K562 (cell line): Measurements from ENCODE around the gene ANTXRL. TPM values are rescaled to one million over a fixed set of nuclear protein-coding genes. Genes with fewer than 3 reads are reported as not detected.
"Not testable (repeated sequence)": the region's sequence is repeated elsewhere in the genome, so short reads cannot be mapped to it uniquely, and the experiment has no call there.

ENCODE experiments used
- ATAC-seq: fragments of 200-7000 bp; cut with Tn5 transposase; 3 replicates; pipeline ENCODE4 v1.9.1; 2020; ENCODE audit warnings: moderate library complexity
- BruUV-seq: library from RNA; stranded (reverse); fragments of 400-500 nt; replicated peaks from 2 replicates; lab custom pipeline; 2021; lab: Mats Ljungman, UMichigan
- CTCF ChIA-PET: fragments of 300-600 bp; formaldehyde crosslinking; extraction: SDS; loops from one replicate; lab custom pipeline; 2021; ENCODE audit warnings: low intra/inter-chr PET ratio; lab: Yijun Ruan, JAX
- POLR2A ChIA-PET: fragments of 300-600, 350-650 bp; sonication (Branson Sonifier 250); formaldehyde crosslinking; extraction: SDS; loops from one replicate; lab custom pipeline; 2021; ENCODE audit warnings: antibody characterized with exemption, inconsistent platforms; lab: Yijun Ruan, JAX
- DNase-seq, 4 experiments: peaks; one replicate each; pipeline versions ENCODE4 v3.0.0 to v3.0.0-alpha.2; 2011 to 2018; ENCODE audit warnings: low spot score in 3 of 4, mixed read lengths in 3 of 4; ENCODE audit errors: extremely low read depth in 1 of 4
- FAIRE-seq: peaks from 2 replicates; lab custom pipeline; 2011; peaks lifted over from hg19 to GRCh38; lab: Jason Lieb, UNC
- H2AFZ ChIP-seq: 2 replicates; pipeline ENCODE4 v1.6.0; 2011; ENCODE audit warnings: low read depth, low read length, control low read depth, inconsistent platforms
- H3K27ac ChIP-seq: fragments of 200-600 bp; 3 replicates; pipeline ENCODE4 v1.8.0; 2011; ENCODE audit warnings: low read depth, mild to moderate bottlenecking, control low read depth, inconsistent platforms, low read length, moderate library complexity, mixed read lengths; ENCODE audit errors: extremely low read depth
- H3K27me3 ChIP-seq, 2 experiments: fragments of 300-600 bp in 1 of 2; 2 replicates in 1 of 2; 3 replicates in 1 of 2; pipeline versions ENCODE4 v1.6.0 to v1.8.0; 2011; ENCODE audit warnings: inconsistent platforms in 2 of 2, low read length in 2 of 2, mild to moderate bottlenecking in 1 of 2, mixed read lengths in 1 of 2, moderate library complexity in 1 of 2; ENCODE audit not compliant: control insufficient read depth in 2 of 2, insufficient read depth in 2 of 2
- H3K36me3 ChIP-seq: fragments of 300-600 bp; 3 replicates; pipeline ENCODE4 v1.8.0; 2011; ENCODE audit warnings: mild to moderate bottlenecking, low read length, inconsistent platforms; ENCODE audit not compliant: control insufficient read depth, insufficient read depth
- H3K4me1 ChIP-seq, 2 experiments: fragments of 200-600 bp in 1 of 2; replicated peaks in 1 of 2; 2 replicates in 1 of 2; 3 replicates in 1 of 2; pipeline versions ENCODE4 v1.5.1 to v1.8.0; 2011; ENCODE audit warnings: inconsistent platforms in 2 of 2, low read length in 2 of 2, mild to moderate bottlenecking in 1 of 2, mixed read lengths in 1 of 2, moderate library complexity in 1 of 2; ENCODE audit not compliant: control insufficient read depth in 2 of 2, insufficient read depth in 2 of 2
- H3K4me2 ChIP-seq: 2 replicates; pipeline ENCODE4 v1.6.1; 2011; ENCODE audit warnings: low read length, control low read depth, inconsistent platforms, mixed read lengths; ENCODE audit not compliant: insufficient read depth
- H3K4me3 ChIP-seq: fragments of 200-600 bp; sonication (generic), shearing (Covaris generic); 2 replicates; pipeline ENCODE4 v1.5.1; 2016; ENCODE audit warnings: control low read depth, inconsistent platforms
- H3K79me2 ChIP-seq: fragments of 200-600 bp; 3 replicates; pipeline ENCODE4 v1.8.0; 2011; ENCODE audit warnings: low read length, inconsistent platforms; ENCODE audit not compliant: control insufficient read depth, insufficient read depth
- H3K9ac ChIP-seq, 2 experiments: 2 replicates each; pipeline versions ENCODE4 v1.6.0 to v1.6.1; 2011; ENCODE audit warnings: low read depth in 2 of 2, low read length in 2 of 2, control low read depth in 1 of 2, inconsistent platforms in 1 of 2, mild to moderate bottlenecking in 1 of 2, mixed read lengths in 1 of 2; ENCODE audit not compliant: insufficient read depth in 1 of 2
- H3K9me1 ChIP-seq: one replicate; pipeline ENCODE4 v1.6.0; 2011; ENCODE audit warnings: inconsistent platforms, mild to moderate bottlenecking, low read length, moderate library complexity; ENCODE audit not compliant: control insufficient read depth, insufficient read depth
- H3K9me3 ChIP-seq: replicated peaks from 2 replicates; pipeline ENCODE4 v1.5.1; 2011; ENCODE audit warnings: low read depth, low read length, inconsistent platforms; ENCODE audit not compliant: control insufficient read depth, insufficient read depth
- H4K20me1 ChIP-seq: replicated peaks from 2 replicates; pipeline ENCODE4 v1.6.1; 2011; ENCODE audit warnings: low read length, inconsistent platforms, mixed read lengths; ENCODE audit not compliant: control insufficient read depth, insufficient read depth
- DIDO1 ChIP-seq: fragments of 450-650 bp; IDR thresholded peaks from 2 replicates; pipeline ENCODE4 v1.6.1; 2016; ENCODE audit warnings: low read depth, missing biosample characterization, missing genetic modification characterization
- PATZ1 ChIP-seq: fragments of 250-450 bp; sonication (Bioruptor Pico); IDR thresholded peaks from 2 replicates; pipeline ENCODE4 v1.5.0; 2020; ENCODE audit warnings: mild to moderate bottlenecking, borderline replicate concordance
- TAF7 ChIP-seq: fragments of 450-650 bp; IDR thresholded peaks from 2 replicates; pipeline ENCODE4 v1.6.1; 2016; ENCODE audit warnings: missing genetic modification characterization, missing compliant biosample characterization
- WGBS: fragments of 100-300 bp; shearing (Covaris generic); methylation state at CpG from one replicate; pipeline ENCODE4 v1.1.6; 2016; ENCODE audit warnings: low coverage, mixed read lengths; ENCODE audit not compliant: insufficient coverage; ENCODE audit errors: missing lambda C conversion rate; 5-methylcytosine and 5-hydroxymethylcytosine counted together
- in situ Hi-C: fragments of 300-500 bp; cut with MboI; formaldehyde crosslinking; loops from 4 replicates; pipeline ENCODE4 v1.15.0; 2018; ENCODE audit warnings: inconsistent platforms, mixed read lengths
- intact Hi-C: fragments of 100-400 bp; cut with micrococcal nuclease; formaldehyde crosslinking; loops from 2 replicates; pipeline ENCODE4 v1.14.2; 2022
- polyA plus RNA-seq, 8 experiments: library from polyadenylated mRNA; depleted of rRNA in 4 of 8; stranded (reverse) in 5 of 8; unstranded in 3 of 8; fragments of >200 nt; fragmentation: Nextera tagmentation in 2 of 8; fragmentation: Illumina TruSeq in 1 of 8; extraction: Ambion mirVana in 2 of 8; extraction: Trizol in 1 of 8; gene quantifications; 2 replicates each; pipeline versions ENCODE4 v1.2.1 to v1.2.3, GENCODE V29; 2011 to 2014; ENCODE audit warnings: inconsistent platforms in 1 of 8, missing spikeins in 1 of 8
- total RNA-seq, 7 experiments: library from RNA; depleted of rRNA in 6 of 7; stranded (reverse); fragments of >200 nt in 6 of 7; fragmentation: Illumina TruSeq in 2 of 7; extraction: Trizol in 2 of 7; gene quantifications; 2 replicates each; pipeline versions ENCODE4 v1.2.1 to v1.2.3, GENCODE V29; 2011 to 2021; ENCODE audit warnings: low replicate concordance in 1 of 7
- TF ChIP-seq, protein P1 (sequence below): fragments of 150-350 bp; IDR thresholded peaks from 2 replicates; pipeline ENCODE4 v1.6.1; 2014; ENCODE audit warnings: low read depth, mild to moderate bottlenecking, low read length, borderline replicate concordance

Gene ANTXRL
- total and polyA plus RNA-seq, 9 of the 15 experiments (the other 6 are each of a cell fraction or from before 2014, with no cell fraction given): not detected

GRCh38 chr10:46314071-46314470 is 27.3 kb downstream of the ANTXRL start (continued):
- TF ChIP-seq TAF7 (tag): no peak

- POLR2A ChIA-PET, H3K9me3 ChIP-seq, H3K4me1 ChIP-seq, DNase-seq, FAIRE-seq, H3K27ac ChIP-seq, H4K20me1 ChIP-seq, BruUV-seq, H2AFZ ChIP-seq, intact Hi-C loops, H3K36me3 ChIP-seq, H3K4me3 ChIP-seq, H3K4me2 ChIP-seq, H3K9ac ChIP-seq, H3K9me1 ChIP-seq, H3K79me2 ChIP-seq, CTCF ChIA-PET: not testable (repeated sequence)
- H3K27me3 ChIP-seq: peaks cover 12 to 56% of the 10 kb centered on the region in 2 experiments; a peak in 4 of 5 replicates
- in situ Hi-C loops: loop anchor here (5.0 kb wide), 1 partner anchor 68 kb away; no protein-coding TSS in a partner anchor
- peak; percentile 18; the same call in 2 of the 3 replicates for ATAC-seq
- WGBS: under 1% methylated on average over 10 of the region's 10 CpGs
Measured at GRCh38 chr10:46315071-46315860, 28.5 kb downstream of the ANTXRL start.

GRCh38 chr10:46317370-46317769 is 30.6 kb downstream of the ANTXRL start:
- no peak overlapping the region for H3K4me2 ChIP-seq
- BruUV-seq: no TSS peak
- H3K9me3 ChIP-seq: no peaks in the 10 kb centered on the region
- ChIA-PET POLR2A (no interaction called here), CTCF (no interaction called here)
- in situ Hi-C loops (loop anchor here (5.0 kb wide), 1 partner anchor 70 kb away; no protein-coding TSS in a partner anchor), intact Hi-C loops (no loop called here)
- no peak for ATAC-seq
- H3K79me2 ChIP-seq: no peaks in the 10 kb centered on the region
- no peak overlapping the region for H2AFZ ChIP-seq
- no peak for DNase-seq
- no peaks in the 10 kb centered on the region for H3K9me1 ChIP-seq
- no peak overlapping the region for H3K9ac ChIP-seq
- peaks cover 7 to 36% of the 10 kb centered on the region in 2 experiments; a peak in 4 of 5 replicates for H3K27me3 ChIP-seq
- no peak overlapping the region for H3K4me3 ChIP-seq
- H3K4me1 ChIP-seq: peaks cover 0 to 6% of the 10 kb centered on the region in 2 experiments; a peak in 1 of 5 replicates
- 2% methylated on average over 5 of the region's 5 CpGs for WGBS
- no peak for FAIRE-seq
- H4K20me1 ChIP-seq: peaks cover 5% of the 10 kb centered on the region; the same call in 1 of the 2 replicates
- H3K27ac ChIP-seq: no peak overlapping the region
- no peaks in the 10 kb centered on the region for H3K36me3 ChIP-seq
- TF ChIP-seq DIDO1 (tag) (no peak), PATZ1 (CRISPR knock-in tag) (no peak)
- TF ChIP-seq, protein P1, sequence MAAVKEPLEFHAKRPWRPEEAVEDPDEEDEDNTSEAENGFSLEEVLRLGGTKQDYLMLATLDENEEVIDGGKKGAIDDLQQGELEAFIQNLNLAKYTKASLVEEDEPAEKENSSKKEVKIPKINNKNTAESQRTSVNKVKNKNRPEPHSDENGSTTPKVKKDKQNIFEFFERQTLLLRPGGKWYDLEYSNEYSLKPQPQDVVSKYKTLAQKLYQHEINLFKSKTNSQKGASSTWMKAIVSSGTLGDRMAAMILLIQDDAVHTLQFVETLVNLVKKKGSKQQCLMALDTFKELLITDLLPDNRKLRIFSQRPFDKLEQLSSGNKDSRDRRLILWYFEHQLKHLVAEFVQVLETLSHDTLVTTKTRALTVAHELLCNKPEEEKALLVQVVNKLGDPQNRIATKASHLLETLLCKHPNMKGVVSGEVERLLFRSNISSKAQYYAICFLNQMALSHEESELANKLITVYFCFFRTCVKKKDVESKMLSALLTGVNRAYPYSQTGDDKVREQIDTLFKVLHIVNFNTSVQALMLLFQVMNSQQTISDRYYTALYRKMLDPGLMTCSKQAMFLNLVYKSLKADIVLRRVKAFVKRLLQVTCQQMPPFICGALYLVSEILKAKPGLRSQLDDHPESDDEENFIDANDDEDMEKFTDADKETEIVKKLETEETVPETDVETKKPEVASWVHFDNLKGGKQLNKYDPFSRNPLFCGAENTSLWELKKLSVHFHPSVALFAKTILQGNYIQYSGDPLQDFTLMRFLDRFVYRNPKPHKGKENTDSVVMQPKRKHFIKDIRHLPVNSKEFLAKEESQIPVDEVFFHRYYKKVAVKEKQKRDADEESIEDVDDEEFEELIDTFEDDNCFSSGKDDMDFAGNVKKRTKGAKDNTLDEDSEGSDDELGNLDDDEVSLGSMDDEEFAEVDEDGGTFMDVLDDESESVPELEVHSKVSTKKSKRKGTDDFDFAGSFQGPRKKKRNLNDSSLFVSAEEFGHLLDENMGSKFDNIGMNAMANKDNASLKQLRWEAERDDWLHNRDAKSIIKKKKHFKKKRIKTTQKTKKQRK: no peak
